ENCODE measurements around the gene ZNF750. TPM values are rescaled to one million over a fixed set of nuclear protein-coding genes. Genes with fewer than 3 reads are reported as not detected.

Gene ZNF750
- total RNA-seq, 1 donor from 2014 or later = not detected

DNA sequence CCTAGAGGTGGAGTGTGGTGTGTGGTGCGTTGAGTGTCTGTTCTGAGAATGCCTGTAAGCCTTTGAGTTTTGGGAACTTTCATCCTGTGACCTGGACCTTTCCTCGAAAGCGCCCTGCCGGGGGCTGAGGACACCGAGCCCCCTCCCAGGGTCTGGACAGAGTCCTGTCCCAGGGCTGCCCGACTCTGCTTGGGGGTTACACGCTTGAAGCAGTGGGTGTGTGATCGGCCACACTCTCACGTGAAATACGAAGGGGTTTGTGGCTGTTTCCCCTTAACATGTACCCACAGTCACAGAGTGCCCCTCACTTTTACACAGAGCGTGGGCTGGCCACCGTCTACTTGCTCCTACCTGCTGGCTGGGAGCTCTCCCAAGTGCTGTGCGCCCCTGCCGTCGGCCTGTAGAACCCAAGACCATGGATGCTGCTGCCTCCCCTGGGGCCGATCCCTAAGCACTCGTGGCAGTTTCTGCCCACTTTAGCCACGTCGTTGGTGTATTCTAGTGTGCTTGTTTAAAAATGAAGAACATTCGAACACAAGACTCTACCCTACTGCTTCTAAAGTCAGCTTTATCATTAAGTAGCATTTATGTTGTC lies 6.8 kb downstream of the ZNF750 start:
- DNase-seq = no peak

DNA sequence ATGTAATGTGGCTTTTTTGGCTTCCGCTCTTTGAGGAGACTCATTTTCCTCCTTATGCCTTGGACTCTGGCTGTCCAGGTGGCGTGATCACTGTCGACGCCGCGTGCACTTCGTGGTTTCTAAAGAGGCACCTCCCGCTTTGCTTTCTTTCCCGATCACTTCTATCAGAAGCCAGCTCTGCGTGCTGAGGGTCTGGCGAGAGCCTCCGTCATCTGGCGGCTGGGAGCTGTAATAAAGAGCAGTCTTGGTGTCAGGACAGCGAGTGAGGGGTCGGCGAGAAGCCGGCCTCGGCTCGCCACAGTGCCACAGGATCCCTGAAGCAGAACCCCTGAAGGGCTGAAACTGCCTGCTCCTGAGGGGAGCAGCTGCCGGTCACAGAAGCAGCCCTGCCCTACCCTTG lies 7.4 kb downstream of the ZNF750 start:
- no peak for DNase-seq

DNA sequence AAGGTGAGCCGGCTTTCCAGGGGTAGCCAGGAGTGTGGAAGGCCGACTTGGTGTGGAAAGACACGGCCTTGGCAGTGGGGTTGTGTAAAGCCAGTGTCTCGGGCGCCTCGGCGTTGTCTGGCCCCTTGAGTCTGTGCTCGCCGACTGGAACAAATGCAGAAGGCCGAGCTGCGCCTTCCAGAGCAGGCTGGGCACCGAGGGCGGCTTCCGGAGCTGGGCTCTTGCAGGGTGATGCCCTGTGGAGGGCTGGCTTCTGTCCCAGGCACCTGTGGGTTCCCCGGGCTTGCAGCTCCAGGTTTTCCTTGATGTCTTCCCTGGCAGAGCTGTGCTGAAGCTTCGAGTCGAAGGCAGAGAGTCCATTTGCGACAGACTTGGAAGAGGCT lies 8.0 kb downstream of the ZNF750 start:
- no peak for DNase-seq

DNA sequence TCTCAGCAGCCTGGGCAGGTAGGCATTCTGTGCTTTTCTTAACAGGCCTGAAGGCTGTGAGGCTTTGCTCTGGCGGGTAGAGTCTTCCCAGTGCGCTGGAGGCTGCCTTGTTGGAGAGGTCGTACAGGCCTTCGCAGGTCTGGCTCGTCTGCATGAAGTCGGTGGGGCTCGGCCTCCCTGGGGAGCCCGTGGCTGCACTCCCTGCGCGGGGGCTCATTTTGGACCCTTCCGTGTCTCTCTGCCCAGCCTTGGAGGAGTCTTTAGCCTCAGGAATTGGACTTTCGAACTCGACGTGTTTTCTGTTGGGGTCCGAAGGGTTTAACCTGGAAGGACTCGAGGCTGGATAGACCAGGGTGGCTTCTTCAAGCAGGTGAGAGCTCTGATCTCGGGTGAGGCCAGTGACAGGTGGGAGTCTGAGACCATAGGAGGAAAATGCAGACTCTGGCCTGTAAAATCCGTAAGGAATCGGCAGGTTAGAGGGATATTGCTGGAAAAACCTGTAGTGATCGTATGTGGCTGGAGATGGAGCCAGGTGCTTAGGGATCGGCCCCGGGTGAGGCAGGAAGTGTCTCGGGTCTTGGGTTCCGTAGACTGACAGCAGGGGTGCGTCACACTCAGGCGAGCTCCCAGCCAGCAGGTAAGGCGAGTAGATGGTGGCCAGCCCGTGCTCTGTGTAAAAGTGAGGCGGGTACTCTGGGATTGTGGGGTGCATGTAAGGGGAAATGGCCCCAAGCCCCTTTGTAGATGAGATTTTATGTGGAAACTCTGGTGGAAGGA lies 8.6 kb downstream of the ZNF750 start:
- DNase-seq = no peak

DNA sequence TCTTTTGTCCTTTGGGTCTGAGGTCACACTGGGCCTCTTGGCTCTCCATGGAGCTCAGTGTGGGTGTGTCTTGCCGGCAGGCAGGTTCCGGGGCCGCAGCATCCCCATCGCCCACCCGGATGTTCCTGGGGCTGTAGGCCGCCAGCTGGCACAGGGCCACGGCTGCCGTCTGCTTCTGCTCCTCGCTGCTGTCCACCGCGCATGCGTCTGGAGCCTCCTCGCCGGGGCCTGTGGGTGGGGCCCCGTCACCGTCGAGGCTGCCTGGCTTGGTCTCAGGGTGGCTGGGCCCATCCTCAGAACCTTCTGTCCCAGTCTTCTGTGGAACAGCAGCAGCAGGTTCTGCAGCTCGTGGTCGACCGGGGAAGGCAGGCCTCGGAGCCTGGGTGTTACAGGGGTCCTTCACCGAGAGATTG lies 9.6 kb downstream of the ZNF750 start:
- peak; percentile 56 for DNase-seq

DNA sequence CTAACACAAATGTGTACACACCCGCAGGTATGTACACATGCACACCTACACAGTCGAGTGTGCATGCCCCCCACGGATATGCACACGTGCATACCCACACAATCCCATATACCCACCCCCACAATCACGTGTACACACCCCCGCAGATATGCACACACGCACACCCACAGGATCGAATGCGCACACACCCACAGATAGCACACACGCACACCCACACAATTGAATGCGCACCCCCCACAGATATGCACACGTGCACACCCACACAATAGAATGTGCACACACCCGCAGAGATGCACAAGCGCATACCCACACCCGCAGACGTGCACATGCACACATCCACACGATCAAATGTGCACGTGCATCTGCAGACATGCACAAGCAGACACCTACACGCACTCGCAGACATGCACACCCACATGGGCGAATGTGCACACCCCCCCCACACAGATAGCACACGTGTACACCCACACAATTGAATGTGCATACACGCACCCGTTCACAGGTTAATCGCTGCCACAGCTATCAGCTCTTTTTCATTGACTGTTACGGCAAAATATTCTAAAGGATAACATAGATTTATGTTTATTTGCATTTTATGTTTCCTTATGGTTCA lies 10.8 kb downstream of the ZNF750 start:
- DNase-seq = no peak

DNA sequence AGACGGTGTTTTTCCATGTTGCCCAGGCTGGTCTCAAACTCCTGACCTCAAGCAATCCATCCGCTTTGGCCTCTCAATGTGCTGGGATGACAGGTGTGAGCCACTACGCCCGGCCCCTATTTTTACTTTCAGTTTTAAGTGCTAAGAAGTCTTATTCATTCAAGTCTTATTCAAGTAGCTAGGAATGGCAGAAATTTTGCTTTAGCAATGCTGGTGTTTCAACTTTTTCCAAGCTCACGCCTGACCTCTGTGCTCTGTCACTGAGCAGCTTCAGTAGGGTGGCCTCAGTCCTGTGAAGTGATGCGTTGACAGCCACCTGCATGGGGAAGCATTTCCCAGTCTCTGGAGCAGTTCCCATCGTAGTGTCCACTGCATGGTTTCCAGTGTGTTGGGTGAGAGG lies 12.9 kb downstream of the ZNF750 start:
- no peak for DNase-seq

DNA sequence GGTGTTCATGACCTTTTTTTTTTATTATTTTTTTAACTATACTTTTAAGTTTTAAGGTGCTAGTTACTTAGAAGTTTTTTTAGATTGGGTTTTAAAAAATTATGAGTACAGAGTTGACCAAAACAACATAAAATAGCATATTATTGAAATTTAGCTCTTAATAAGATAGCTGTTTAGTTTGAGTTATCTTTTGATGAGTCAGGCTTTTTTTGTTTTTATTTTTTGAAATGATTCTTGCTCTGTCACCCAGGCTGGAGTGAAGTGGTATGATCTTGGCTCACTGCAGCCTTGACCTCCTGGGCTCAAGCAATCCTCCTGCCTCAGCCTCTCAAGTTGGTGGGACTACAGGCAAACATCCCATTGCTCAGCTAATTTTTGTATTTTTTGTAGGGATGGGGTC lies 13.6 kb downstream of the ZNF750 start:
- DNase-seq = no peak

DNA sequence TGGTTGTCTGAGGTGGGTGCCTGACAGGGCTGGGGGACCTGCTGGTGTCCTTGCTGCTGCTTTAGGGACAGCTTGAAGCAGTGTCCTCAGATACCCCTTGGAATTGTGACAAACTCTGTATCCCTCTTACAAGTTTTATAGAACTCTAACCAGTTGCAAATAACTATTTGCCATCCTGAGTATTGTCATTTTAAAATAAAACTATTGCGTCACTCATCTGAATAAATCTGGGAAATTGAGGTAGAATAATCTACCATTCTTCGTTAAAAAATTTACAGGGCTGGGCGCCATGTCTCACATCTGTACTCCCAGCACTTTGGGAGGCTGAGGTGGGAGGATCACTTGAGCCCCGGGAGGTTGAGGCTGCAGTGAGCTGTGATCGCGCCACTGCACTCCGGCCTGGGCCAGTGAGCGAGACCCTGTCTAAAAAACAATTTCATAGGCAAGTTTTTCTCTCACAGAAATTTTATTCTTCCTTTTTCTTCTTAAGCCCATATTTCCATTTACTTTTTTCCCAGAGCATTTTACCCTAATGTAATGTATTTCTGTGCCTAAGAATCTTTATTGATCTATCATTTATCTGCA lies 14.2 kb downstream of the ZNF750 start:
- no peak for DNase-seq

DNA sequence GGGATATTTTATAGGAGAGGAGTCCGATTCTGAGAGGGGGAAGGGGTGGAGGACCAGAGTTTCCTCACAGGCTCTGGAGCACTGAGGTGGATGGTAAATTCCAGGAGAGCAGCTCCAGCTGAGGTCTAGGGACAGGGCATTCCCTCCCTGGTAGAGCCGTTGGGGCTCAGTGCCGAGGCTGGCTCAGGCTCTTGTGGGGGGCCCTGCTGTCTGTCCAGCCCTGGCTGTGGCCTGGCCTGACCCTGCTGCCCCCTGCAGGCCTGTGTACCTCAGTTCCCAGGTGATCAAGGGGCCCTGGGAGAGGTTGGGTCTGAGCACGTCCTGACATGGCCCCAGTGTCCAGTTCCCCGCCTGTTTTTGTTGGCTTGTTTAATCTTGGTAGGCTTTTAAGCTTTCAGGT lies 16.8 kb downstream of the ZNF750 start:
- peak; percentile 17 for DNase-seq

DNA sequence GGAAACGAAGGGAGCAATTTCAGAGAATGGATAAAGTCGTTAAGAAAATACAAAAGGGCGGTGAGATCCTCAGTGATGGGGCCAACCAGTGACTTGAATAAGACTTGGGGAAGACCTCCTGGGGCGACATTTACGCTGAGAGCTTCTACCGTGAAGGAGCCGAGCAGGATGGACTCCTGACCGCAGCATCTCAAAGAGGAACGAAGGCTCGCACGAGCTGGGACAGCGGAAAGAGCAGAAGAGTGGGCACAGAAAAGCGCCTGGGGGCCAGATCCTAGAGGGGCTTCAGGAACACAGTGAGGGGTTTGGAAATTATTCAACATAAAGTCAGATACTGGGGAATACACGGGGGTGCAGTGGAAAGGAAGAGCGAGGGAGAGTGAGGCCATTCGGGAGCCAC lies 17.5 kb downstream of the ZNF750 start:
- no peak for DNase-seq

DNA sequence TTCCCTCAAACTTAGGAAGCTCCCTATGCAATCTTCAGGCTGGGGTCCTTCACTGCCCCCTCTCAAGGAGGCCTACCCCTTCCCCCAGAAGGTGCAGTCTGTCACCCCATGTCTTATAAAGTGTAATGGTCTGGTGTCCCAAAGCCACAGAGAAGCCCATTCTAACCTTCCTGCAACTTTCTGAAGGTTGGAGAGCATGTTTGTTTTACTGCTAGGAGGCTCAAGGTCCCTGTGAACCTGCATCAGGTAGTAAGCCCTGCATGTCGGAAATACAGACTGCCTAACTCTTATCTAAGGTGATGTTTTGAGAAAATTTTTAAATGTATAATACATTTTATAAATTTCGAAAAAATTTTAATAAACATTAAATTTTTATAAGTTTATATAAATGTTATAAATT lies 18.3 kb downstream of the ZNF750 start:
- no peak for DNase-seq

DNA sequence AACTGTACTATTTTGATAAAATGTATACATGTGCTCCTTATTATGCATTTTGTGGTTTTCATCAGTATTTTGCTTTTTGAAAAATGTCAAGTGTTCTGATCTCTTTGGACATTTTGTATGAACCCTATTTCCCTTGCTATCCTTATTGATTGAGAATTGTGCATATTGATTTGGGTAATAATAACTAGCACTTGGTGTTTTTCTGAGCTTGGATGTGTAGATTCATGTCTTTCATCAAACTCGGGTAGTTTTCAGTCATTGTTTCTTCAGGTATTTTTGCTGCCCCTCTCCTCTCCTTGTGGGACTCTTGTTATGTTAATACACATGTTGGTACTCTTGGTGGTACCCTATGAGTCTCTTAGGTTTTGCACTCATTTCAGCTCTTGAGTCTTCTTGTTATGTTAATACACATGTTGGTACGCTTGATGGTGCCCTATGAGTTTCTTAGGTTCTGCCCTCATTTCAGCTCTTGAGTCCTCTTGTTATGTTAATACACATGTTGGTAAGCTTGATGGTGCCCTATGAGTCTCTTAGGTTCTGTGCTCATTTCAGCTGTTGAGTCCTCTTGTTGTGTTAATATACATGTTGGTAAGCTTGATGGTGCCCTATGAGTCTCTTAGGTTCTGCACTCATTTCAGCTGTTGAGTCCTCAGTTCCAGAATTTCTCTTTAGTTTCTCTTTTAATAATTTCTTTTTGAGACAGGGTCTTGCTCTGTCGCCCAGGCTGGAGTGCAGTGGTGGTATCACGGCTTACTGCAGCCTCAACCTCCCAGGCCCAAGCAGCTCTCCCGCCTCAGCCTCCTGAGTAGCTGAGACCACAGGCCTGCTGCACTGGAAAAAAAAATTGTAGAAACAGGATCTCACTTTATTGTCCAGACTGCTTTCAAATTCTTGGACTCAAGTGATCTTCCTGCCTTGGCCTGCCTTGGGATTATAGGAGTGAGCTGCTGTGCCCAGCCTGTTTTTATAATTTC lies 19.3 kb downstream of the ZNF750 start:
- DNase-seq = no peak

DNA sequence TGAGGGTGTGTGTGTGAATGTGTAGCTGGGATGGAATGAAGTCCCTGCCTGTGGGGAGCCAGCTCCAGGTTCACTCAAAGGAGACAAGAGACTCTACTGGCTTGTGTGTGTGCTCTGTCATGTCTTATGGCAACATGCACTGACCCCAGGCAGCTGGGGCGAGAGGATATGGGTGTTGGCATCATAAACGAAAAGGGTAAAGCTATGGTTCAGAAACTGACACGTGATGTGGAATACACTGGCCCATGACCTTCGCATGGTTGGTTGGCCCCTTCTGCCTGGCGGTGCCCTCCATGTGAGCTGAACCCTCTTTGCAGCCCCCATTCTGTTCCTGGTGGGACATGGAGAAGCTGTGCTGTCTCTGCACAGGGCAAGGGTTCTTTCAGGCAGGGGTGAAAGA lies 21.9 kb downstream of the ZNF750 start:
- DNase-seq = no peak

DNA sequence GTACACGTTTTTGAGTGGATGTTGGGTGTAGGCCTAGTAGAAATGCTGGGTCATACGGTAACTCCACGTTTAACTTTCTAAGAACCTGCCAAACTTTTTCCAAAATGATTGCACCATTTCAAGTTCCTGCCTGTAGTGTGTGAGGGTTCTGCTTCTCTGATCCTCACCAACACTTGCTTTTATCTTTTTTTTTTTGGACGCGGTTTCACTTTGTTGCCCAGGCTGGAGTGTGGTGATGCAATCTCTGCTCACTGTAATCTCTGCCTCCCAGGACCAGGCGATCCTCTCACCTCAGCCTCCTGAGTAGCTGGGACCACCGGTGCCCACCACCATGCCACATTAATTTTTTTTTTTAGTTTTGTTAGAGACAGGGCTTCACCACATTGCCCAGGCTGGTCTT lies 23.5 kb downstream of the ZNF750 start:
- no peak for DNase-seq

DNA sequence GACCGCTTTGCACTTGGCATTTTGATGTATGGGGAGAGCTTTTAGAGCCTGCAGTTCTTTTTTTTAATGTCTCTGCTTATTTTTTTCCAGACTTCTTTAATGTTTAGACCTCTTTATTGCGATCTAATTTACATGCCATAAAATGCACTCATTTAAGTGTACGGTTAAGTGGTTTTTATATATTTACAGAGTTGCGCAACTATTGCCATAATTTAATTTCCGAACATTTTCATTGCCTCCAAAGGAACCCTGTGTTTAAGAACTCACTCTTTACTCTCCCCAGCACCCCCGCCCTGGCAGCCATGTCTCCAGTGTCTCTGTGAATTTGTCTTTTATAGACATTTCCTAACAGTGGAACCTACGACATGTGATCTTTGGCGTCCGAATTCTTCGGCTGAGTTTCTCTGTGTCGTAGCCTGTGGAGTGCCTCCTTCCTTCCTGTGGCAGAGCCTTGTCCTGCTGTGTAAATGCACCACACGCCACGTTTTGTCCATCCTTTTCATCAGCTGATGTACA lies 24.0 kb downstream of the ZNF750 start:
- no peak for DNase-seq

DNA sequence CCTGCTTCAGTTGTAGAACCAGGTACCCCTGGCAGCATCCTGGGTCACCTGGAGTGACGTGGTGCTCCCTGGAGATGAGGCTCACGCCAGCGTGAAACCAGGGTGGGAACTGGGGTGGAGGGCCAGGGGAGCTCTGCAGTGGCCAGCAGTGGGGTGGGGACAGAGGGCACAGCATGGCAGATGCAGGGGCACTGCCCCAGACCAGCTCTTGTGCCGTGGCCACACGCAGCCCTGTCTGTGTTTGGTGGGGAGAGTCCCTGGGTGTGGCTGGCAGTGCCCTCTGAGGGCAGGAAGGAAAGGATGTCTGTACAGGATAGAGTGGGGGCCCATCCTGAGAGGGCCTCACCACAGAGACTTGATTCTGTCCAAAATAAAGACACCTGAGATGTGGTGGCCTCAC lies 24.5 kb downstream of the ZNF750 start:
- no peak for DNase-seq

DNA sequence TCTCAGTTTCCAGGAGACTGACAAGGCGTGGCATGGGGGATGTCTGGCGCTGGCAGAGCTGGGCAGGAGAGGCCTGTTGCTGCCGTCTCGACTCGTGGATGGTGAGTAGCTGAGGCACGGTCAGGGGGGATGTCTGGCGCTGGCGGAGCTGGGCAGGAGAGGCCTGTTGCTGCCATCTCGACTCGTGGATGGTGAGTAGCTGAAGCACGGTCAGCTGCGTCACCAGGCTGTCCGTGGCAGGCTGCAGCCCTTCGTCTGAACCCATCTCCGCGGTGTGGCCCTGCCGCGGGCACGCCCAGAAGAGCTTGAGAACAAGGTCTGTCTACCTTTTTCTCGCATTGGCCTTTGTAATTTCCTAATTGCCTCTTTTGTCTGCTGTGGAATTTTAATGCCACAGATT lies 25.0 kb downstream of the ZNF750 start:
- DNase-seq = no peak

DNA sequence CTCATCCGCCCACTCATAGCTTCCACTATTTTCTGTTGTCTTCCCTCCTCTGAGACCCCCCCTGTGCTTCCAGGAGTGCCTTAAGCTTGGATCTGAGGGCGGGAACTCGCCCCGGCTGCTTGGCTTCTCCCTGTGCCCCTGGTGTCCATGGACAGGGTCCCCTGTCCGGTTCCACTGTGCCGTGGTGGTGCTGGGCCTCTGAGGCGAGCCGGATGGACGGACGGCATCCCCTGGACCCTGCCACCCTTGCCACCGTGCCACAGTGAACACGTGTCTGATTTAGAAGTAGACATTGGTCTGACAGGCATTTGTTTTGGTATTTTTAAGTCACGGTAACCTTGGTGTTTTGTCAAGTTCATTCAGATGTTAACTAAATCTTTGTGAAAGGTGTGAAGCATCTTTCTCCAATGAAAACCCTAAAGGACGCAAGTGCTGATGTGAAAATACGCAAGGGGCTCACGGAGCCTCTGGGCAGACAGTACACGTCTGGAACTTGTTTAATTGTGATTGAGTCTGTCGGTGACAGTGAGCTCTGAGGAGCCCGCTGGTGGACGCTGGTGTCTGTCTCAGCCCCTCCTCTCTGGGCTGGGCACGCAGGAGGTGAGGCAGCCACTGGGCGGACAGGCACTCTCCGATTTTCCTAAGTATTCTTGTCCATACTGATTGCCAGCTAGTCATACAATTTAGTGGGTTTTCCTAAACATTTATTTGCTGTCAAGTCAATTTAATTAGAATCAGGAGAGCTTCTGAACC lies 26.3 kb downstream of the ZNF750 start:
- no peak for DNase-seq

DNA sequence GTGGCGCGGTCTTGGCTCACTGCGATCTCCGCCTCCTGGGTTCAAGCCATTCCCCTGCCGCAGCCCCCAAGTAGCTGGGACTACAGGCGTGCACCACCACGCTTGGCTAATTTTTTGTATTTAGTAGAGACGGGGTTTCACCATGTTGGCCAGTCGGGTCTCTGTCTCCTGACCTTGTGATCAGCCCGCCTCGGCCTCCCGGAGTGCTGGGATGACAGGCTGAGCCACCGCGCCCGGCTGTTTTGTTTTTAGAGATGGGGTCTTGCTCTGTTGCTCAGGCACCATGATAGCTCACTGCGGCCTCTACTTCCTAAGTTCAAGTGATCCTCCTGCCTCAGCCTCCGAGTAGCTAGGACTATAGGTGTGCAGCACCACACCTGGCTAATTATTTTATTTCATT lies 27.2 kb downstream of the ZNF750 start:
- no peak for DNase-seq

DNA sequence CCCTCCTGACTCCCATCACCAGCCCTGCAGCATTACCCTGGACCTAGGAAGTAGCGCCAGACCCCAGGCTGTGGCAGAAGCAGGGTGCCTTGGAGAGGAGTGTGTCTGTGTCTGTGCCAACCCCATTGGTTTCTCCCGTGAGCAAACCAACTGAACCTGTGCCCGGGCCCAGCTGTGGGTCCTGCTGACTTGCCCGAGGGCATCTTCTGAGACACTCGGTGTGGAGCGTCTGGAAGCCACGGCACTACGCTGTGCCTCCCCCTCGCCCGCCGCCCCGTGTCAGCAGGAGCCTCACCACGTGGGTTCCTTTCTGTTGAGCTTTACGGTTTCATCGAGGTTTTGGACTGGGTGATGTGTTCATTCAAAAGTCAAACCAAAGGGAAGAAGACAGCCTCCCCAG lies 27.8 kb downstream of the ZNF750 start:
- DNase-seq = no peak
